Measurements from ENCODE around the gene SPTBN5.

The SPTBN5 gene

GRCh38 chr15:41893422-41894250 is at the start of gene SPTBN5:
TSS of gene SPTBN5 (minus strand) at chr15:41894053. CDS start at chr15:41893497, 556 bp downstream.
- no peak for DNase-seq (ENCODE audit: low read depth in 2 of 2)

- no peak for DNase-seq (ENCODE audit: low read depth in 2 of 2)
Observed at GRCh38 chr15:41942886-41943285, 49.0 kb upstream of the SPTBN5 start.

GRCh38 chr15:41941644-41942415 is 48.0 kb upstream of the SPTBN5 start:
- DNase-seq (ENCODE audit: low read depth in 2 of 2) = no peak

- DNase-seq (ENCODE audit: low read depth in 2 of 2) = peak in 1 of 2 donors; percentile 24
Observed at GRCh38 chr15:41940441-41940857, 46.6 kb upstream of the SPTBN5 start.

- DNase-seq (ENCODE audit: low read depth in 2 of 2) = no peak
Observed at GRCh38 chr15:41939986-41940385, 46.1 kb upstream of the SPTBN5 start.

- DNase-seq (ENCODE audit: low read depth in 2 of 2) = no peak
Observed at GRCh38 chr15:41937568-41937923, 43.7 kb upstream of the SPTBN5 start.

GRCh38 chr15:41936649-41937567 is 43.1 kb upstream of the SPTBN5 start:
- peak; percentile 44 to 48 for DNase-seq (ENCODE audit: low read depth in 2 of 2)

- DNase-seq (ENCODE audit: low read depth in 2 of 2) = no peak
Observed at GRCh38 chr15:41936155-41936554, 42.3 kb upstream of the SPTBN5 start.

GRCh38 chr15:41935566-41936020 is 41.7 kb upstream of the SPTBN5 start:
- DNase-seq (ENCODE audit: low read depth in 2 of 2) = no peak

- peak; percentile 49 to 51 for DNase-seq (ENCODE audit: low read depth in 2 of 2)
Observed at GRCh38 chr15:41934843-41935242, 41.0 kb upstream of the SPTBN5 start.

- DNase-seq (ENCODE audit: low read depth in 2 of 2) = no peak
Observed at GRCh38 chr15:41933771-41934170, 39.9 kb upstream of the SPTBN5 start.

GRCh38 chr15:41933326-41933725 is 39.5 kb upstream of the SPTBN5 start:
- DNase-seq (ENCODE audit: low read depth in 2 of 2) = no peak

- no peak for DNase-seq (ENCODE audit: low read depth in 2 of 2)
Observed at GRCh38 chr15:41932511-41933289, 38.8 kb upstream of the SPTBN5 start.

GRCh38 chr15:41932101-41932500 is 38.2 kb upstream of the SPTBN5 start:
- DNase-seq (ENCODE audit: low read depth in 2 of 2) = no peak

GRCh38 chr15:41930867-41931222 is 37.0 kb upstream of the SPTBN5 start:
- DNase-seq (ENCODE audit: low read depth in 2 of 2) = no peak

GRCh38 chr15:41930221-41930866 is 36.5 kb upstream of the SPTBN5 start:
- no peak for DNase-seq (ENCODE audit: low read depth in 2 of 2)

- no peak for DNase-seq (ENCODE audit: low read depth in 2 of 2)
Observed at GRCh38 chr15:41928637-41929620, 35.1 kb upstream of the SPTBN5 start.

GRCh38 chr15:41928100-41928499 is 34.2 kb upstream of the SPTBN5 start:
- no peak for DNase-seq (ENCODE audit: low read depth in 2 of 2)

GRCh38 chr15:41927536-41927935 is 33.7 kb upstream of the SPTBN5 start:
- DNase-seq (ENCODE audit: low read depth in 2 of 2) = no peak
